NCI-H446 treated with DMSO at 0.1 percent for 48 hours (cell line): ENCODE results near the gene DOCK8.

Source experiments
- DNase-seq: peaks from one replicate; lab custom pipeline; 2025; lab: John Stamatoyannopoulos, UW

Gene DOCK8

DNA sequence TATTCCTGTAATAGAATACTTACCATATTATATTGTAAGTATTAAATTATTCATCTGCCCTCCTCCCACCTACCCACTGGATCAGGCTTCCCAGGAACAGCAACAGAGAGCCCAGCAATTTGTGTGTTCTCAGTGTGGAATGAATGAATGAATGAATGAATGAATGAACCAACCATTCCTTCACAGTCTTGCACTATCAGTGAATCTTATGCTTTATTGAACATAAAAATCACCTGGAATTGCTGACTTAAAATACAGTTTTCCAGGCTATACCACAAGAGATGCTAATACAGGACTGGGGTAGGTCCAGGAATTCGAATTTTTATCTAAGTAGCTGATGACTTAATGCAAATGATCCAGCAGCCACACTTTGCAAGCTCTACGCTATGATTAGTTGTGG is 51.6 kb downstream of the DOCK8 start:
- DNase-seq, result no peak

DNA sequence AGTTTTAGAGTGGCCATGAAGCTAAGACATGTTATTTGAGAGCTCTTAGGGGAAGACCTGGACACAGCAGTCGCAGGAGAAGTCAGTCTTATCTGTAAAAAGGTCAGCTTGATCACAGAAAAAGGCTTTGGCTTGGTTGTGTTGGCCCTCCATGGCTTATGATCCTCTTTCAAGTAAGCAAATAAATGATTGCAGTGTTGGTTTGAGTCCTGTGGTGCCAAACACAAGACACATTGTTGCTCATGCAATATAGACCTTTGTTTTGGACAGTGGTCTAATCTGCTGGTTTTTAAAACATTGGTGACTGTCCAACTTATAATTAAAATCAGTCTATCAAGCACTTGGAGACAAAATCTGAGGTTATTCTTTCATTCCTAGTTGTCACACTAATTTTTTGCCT is 54.0 kb downstream of the DOCK8 start:
- DNase-seq, result no peak

DNA sequence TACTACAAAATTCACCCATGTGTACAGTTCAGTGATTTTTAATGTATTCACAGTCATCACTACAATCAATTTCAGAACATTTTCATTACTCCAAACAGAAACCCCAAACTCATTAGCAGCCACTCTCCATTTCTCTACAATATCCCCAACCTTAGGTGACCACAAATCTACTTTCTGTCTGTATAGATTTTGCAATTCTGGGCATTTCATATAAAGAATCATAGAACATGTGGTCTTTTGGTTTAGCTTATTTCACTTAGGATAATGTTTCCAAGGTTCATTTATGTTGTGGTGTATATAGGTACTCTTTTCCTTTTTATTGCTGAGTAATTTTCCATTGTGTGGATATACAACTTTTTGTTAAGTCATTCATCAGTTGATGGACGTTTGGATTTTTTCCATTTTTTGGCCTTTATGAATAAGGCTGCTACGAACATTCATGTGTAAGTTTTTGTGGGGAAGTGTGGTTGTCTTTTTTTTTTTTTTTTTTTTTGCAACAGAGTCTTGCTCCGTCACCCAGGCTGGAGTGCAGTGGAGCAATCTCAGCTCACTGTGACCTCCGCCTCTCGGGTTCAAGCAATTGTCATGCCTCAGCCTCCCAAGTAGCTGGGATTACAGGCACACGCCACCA is 54.5 kb downstream of the DOCK8 start:
- no peak for DNase-seq

DNA sequence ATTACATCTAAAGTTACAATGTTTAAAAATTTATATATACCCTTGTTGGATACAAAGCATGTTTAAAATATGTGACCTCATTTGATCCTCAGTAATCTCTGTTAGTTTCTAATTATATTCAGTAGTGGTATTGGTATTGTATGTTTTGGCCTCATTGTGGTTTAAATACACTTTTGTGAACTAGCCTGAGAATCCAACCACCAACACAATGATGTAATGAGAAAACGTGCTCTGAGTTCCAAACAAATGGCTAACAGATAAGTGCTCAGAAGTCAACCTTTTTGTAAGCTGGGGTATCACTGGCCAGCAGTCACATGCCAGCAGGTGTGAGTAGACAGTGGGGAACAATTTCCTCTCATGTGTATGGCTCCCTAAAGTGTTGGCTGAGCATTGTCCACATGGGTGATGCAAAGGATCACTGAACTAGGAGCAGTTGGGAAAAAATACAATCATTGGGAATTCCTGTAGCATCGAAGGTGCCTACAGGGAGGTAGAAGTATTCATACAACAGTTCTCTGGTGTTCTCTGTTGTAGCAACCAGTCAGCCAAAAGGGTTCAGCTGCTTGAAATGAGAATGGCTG is 56.1 kb downstream of the DOCK8 start:
- no peak for DNase-seq

DNA sequence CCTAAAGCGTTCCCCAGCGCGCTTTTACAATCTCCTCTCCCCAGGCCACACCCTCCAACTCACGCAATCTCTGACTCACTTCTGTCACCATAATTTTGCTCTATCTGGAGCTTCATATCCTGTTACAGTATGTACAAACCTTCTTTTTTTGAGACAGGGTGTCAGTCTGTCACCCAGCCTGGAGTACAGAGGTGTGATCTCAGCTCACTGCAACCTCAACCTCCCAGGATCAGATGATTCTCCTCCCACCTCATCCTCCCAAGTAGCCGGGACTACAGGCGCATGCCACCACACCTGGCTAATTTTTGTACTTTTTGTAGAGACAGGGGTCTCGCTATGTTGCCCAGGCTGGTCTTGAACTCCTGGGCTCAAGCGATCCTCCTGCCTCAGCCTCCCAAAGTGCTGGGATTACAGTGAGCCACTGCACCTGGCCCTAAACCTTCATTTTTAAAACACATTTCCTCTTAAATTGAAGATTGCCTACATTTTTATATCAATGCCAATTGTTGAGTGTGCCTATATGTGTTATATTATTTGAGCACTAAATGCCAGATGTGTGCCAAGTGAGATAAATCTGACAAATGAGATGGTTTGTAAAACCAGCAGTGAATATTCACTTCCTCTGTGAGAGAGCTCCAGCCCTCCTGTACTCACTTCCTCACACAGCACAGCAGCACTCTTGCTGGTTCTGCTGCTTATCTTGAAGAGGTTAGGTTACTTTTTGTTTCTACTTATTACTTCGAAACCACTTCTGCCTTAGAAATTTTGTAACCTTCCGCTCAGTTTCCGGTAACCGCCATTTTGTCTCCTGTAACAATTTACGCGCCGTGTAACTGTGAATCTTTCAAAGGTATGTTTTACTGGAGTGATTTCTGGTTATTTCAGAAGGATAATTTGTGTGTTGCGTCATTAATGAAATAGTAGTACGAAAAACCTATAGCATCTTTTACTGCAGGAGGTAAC is 57.9 kb downstream of the DOCK8 start:
- DNase-seq, result no peak

DNA sequence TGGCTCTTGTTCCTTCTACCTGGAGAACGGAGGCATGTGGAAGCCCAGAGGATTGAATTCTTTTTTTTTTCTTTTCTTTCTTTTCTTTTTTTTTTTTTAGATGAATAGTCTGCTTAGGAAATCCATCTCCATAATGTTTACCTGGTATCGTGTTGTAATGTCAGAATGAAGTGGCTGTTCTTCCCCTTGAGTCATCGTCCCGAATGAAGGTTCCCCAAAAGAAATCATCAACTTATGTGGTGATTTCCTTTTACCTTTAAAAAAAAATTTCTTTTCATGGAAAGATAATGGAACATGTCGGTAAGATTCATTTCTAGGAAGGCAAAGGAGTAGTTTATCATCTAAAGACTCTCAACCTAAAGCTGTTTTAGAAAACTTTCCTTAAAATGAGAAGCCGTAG is 59.7 kb downstream of the DOCK8 start:
- DNase-seq, result no peak

DNA sequence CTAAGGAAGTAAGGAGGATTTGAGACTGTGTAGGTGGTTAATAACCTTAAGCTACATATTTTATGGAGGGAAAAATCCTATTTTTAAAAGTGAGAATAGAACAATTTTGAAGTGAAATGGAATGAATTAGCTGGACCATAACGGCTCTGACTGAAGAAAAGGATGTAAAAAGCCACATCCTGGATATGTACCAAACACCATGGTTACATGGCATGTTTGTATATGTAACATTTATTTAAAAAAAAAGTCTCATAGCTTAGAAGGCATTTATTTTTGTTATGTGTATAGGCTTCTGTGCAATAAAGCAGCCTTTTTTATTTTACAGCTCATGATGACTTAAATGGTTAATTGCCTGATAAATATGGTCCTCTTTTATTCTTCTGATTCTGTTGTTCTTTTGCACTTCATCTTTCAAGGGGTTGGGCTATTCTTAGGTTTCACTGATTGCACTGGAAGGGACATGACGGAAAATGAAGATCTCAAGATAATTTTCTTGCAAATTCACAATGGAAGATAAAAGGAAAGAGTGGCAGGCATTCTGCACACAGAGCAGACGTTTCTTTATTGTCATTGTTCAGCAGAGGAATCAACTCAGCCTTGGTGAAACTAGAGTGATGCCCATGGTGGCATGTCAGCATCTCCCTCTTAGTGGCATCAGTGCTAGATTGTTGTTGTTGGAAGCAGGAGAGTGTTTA is 63.1 kb downstream of the DOCK8 start:
- DNase-seq, result no peak

DNA sequence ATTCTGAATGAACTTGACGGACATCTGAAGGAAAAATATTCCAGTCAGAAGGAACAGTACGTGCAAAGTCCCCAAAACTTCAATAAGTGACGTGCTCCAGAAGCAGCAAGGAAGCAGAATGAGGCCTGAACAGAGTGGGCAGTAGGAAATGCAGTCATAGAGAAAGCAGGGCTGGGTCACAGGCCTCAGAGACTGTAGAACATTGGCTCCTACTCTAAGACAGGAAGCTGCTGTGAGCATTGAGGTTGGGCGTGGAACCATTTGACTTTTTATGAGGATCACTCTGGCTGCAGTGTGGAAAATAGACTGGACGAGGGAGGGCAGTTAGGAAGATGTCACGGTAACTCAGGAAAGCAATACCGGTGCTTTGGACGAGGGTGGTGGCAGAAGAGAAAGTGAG is 64.0 kb downstream of the DOCK8 start:
- DNase-seq, result no peak

DNA sequence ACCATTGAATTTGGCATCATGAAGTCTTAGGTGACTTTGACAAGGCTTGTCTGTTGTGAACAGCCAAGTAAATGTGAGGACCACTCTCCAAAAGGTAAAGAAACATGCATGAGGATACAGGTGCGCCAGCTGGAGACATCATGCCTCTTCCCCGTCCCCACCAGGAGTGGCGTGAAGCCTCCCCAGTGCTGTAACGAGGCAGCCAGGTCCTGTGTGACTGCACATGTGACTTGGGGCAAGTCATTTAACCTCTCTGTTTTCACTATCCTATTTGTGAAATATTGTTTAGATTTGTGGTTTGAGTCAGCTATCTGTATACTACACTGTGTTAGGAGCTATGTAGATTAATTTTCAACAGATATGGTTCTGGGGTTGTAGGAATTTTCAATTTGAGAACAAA is 65.0 kb downstream of the DOCK8 start:
- no peak for DNase-seq

DNA sequence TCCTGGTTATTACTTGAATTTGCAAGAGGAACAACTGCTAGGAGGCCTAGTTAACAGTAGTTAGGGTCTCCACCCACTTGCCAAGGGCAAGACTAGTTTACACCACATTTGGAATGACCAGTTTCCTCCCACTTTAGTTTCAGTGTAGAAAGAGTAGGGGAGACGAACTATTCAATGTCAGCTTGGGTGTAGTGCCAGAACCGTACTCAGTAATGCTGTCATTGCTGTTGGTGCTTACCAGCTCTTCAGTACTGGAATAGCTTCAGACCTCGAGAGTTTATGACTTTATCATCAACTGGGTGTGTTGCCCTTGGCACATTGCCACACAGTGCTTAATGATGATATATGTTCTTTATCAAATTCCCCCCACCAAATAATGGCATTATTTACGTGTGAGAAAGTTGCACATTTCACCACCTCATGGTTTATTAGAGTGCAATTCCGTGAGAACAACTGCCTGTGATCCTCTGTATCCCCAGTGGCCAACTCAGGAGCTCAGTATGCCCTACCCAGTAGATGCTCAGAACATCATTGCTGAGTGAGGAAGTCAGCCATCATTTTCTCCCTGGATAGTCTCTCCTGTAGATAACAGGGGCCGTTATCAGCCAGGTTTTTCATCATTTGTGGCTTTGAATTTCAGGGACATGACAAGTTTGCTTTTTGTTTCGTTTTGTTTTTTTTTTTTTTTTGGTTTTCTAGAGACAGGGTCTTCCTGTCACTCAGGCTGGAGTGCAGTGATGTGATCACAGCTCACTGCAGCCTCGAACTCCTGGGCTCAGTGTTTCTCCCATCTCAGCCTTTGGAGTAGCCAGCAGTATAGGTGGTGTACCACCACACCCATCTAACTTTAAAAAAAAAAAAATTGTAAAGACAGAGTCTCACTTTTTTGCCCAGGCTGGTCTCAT is 67.3 kb downstream of the DOCK8 start:
- no peak for DNase-seq

DNA sequence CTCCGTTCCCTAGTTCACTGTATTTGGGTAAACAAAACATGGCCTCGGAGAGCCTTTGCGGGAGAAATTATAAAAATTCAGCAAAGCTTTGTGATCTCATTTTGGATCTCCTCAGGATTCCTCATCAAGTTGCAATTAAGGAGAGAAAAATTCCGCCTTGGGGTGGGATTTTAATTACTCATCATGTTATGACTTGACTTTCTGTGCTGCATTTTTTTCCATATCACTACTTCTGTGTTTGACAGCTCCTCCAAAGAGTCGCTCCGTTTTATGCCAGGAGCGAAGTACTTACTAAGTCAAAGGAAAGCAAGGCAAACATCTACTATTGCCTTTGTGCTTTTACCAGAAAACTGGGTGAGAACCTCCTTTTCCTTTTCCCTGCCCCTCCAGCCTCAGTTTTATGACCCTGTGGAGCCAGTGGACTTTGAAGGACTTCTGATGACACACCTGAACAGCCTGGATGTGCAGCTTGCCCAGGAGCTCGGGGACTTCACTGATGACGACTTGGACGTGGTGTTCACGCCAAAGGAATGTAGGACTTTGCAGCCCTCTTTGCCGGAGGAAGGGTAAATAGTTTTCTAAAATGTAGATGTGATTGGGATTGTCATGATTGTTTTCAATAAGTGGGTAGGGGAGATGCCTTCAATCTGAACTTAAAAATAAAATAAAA is 71.5 kb downstream of the DOCK8 start:
- DNase-seq, result no peak

DNA sequence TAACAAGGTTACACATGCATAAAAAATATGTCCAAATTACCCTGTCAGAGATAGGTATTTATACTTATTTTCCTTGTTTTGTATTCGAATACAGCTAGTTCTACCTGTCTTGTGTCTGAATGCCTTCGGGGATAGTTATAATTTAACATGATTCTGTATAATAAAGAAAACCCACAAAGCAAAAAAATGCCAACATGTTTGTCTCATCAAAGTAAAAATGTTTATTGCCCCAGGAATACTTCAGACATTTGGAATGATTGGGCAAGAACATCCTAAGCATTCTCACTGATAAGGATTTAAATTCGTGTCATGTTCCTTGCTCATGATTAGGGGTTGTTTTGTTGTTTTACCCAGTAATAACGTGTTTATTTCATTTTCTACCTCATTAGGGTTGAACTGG is 74.5 kb downstream of the DOCK8 start:
- no peak for DNase-seq

DNA sequence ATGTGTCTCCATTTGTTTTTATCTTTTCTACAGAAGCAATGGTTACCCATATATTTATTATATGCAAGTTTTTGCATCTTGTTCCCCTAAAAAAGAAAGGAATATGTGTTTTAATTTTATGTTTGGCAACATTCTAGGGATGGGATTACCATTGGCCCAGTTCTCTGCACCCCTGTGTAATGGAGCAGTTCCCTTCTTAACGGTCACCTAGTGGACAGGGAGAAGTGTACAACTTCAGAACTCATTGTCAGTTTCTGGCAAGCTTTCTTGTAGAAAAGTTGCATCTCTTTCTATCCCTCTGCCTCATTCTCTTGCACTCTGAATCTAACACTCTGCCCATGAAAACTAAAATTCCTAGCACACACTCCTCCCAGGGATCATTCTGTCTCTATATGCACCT is 78.2 kb downstream of the DOCK8 start:
- no peak for DNase-seq

DNA sequence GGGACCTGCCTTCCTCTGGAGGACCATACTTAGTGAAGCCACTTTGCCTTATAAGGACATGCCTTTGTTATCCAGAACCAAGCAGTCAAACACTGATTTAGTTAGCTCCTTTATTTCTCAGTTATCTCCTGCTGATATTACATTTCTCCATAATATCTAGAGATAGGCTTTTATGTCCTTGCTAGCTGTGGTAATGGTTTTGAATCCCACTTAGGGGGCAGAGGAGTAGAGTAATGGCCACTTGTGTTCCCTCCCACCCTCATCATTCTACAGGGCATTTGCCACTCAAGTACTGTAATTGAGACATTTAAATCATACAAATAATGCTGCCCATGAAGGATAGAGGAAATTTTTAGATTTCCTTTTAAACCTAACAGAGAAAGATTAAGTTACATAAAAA is 80.9 kb downstream of the DOCK8 start:
- no peak for DNase-seq

DNA sequence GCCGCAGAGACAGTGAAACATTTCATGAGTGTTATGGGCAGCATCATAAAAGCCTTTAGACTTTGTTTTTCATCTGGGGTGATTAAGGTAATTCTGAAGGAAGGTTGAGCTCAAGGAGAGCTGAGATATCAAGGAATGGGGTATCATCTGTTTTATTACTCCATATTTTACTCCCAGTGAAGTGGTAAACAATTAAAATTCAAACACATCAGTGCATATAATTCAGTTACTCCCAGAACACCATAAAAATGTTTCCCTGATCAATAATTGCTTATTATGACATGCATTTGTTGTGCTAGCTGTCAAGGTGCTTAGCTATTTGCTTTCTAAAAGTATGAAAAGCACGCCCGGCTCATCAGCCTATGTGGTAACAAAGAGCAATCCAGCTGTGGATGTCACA is 81.7 kb downstream of the DOCK8 start:
- DNase-seq, result no peak

DNA sequence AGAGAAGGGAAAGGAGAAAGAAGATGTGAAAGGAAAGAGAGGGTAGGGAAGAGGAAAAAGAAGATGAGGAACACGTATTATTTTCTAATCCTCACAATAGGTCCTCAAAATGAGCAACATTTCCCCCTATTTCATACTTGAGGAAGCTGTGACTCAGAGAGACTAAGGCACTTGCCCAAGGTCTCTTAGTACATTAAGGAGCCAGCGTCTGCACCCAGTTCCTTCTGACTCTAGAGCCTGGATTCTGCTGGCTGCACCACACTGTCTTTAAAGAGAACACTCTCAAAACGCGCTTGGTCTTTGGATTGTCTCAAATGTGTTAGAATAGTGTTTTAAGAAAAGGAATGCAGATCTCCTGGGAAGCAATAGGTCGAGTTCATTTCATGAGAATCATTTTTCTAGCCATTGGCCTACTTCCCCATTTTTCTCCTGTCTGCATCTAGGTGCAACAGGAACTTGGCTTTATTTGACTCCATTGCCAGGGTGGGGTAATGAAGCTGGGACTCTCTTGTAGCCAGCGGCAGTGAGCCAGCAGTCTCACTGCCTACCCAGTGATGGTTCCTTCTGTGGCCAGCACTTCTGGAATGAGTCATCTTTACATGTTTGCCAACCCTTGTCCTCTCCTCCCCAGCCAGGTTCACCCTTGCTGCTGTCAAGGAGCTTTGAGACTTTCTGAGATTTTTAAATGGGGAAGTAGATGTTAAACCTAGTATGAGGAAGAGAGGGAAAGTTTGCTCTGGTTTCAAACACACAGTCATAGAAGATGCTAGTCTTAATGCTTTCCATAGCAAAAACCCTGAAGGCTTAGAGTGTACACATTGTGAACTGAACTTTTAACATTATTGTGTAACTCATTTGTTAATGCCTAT is 82.7 kb downstream of the DOCK8 start:
- DNase-seq, result no peak

DNA sequence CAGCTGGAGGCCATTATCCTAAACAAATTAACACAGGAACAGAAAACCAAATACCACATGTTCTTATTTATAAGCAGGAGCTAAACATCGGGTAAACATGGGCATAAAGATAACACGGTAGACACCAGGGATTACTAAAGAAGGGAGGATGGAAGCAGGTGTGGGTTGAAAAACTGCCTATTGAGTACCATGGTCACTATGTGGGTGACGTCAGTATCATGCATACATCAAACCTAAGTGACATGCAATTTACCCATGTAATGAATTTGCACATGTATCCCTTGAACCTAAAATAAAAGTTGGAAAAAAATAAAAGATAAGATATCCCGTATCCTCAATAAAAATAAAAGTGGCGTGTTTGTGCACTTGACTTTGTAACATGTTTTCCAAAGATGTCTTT is 88.8 kb downstream of the DOCK8 start:
- no peak for DNase-seq

DNA sequence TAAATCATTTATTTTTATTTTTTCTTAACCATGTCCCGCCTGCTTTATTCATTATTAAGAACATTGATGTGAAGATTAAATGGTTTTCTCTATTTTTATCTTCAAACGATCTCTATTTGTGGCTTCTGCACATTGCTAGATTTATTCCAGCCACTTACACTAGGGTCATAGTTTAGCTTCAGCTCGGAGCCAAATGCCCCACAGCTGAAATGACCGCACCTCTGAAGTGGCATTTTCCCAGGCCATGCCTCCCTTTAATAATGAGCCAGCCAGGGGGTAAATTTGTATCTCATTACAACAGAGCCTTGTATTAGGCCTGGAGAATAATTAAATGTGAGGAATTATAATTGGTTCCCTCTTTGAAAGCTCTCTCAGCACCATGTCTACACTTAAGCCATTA is 89.4 kb downstream of the DOCK8 start:
- no peak for DNase-seq

DNA sequence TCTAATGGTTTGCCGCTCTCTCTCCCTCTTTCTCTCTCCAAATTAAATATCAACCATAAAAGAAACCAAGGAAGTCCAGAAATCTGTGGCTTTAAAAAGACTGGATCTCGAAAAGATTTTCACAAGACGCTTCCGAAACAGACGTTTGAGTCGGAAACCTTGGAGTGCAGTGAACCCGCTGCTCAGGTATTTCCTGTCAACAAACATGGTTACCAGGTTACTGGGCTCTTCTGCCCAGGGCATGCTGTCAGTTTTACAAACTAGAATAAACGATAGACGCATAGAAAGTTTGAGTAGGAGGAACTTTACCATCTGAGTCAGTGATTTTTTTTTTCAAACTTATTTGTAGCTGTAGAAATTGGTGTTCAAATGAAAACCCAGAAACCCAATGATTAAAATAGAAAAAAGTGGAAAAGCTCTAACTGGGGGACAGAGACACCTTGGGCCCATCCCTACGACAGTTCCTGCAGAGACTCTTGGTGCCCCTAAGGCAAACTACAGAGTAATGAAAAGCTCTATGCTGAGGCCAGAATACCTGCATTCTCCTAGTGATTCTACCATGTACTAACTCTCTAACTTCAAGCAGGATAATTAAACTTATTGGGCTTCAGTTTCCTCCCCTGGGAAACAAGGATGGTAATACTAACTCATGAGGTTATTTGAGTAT is 90.0 kb downstream of the DOCK8 start:
- DNase-seq, result no peak
